Stimulated activated CD8-positive, alpha-beta memory T cell treated with anti-CD3 and anti-CD28 coated beads, Interleukin-12 subunit alpha, Interleukin-12 subunit beta, amount 100 ng/mL, for 1 hour (primary cell): ENCODE measurements around the gene OSBPL10.

ENCODE experiments used
- DNase-seq: peaks from one replicate; pipeline ENCODE4 v3.0.0-alpha.2; 2020; ENCODE audit warnings: low read depth

Gene OSBPL10

GRCh38 chr3:31847760-31848159 lies 133.3 kb downstream of the OSBPL10 start:
- no peak for DNase-seq

GRCh38 chr3:31841515-31841914 lies 139.5 kb downstream of the OSBPL10 start:
- DNase-seq = no peak

GRCh38 chr3:31840252-31840651 lies 140.8 kb downstream of the OSBPL10 start:
- DNase-seq = no peak

GRCh38 chr3:31839144-31839917 lies 141.7 kb downstream of the OSBPL10 start:
- DNase-seq = no peak

GRCh38 chr3:31836131-31837075 lies 144.7 kb downstream of the OSBPL10 start:
- DNase-seq = no peak

GRCh38 chr3:31833391-31834190 lies 147.5 kb downstream of the OSBPL10 start:
- no peak for DNase-seq

GRCh38 chr3:31832551-31832950 lies 148.5 kb downstream of the OSBPL10 start:
- DNase-seq = no peak

GRCh38 chr3:31831591-31831990 lies 149.5 kb downstream of the OSBPL10 start:
- DNase-seq = no peak

- DNase-seq = no peak
Measured at GRCh38 chr3:31829826-31830426, 151.1 kb downstream of the OSBPL10 start.

GRCh38 chr3:31829010-31829409 lies 152.1 kb downstream of the OSBPL10 start:
- no peak for DNase-seq

GRCh38 chr3:31828007-31828406 lies 153.1 kb downstream of the OSBPL10 start:
- no peak for DNase-seq

GRCh38 chr3:31823184-31823583 lies 157.9 kb downstream of the OSBPL10 start:
- DNase-seq = no peak

- no peak for DNase-seq
Measured at GRCh38 chr3:31821118-31821517, 159.9 kb downstream of the OSBPL10 start.

- DNase-seq = no peak
Measured at GRCh38 chr3:31819441-31819840, 161.6 kb downstream of the OSBPL10 start.

GRCh38 chr3:31817411-31817966 lies 163.6 kb downstream of the OSBPL10 start:
- no peak for DNase-seq

GRCh38 chr3:31815631-31816440 lies 165.2 kb downstream of the OSBPL10 start:
- no peak for DNase-seq

GRCh38 chr3:31815006-31815405 lies 166.1 kb downstream of the OSBPL10 start:
- no peak for DNase-seq

- no peak for DNase-seq
Measured at GRCh38 chr3:31813686-31814085, 167.4 kb downstream of the OSBPL10 start.

GRCh38 chr3:31813197-31813596 lies 167.9 kb downstream of the OSBPL10 start:
- DNase-seq = no peak

GRCh38 chr3:31810991-31811433 lies 170.1 kb downstream of the OSBPL10 start:
- no peak for DNase-seq
